ENCODE results near the gene LPP. TPM values are rescaled to one million over a fixed set of nuclear protein-coding genes. Genes with fewer than 3 reads are reported as not detected.

Gene LPP
- total and polyA plus RNA-seq, 2 of the 4 experiments (the other 2 are of a cell fraction): 16.0 to 130 TPM

- in situ Hi-C loops (cut with MboI; ENCODE audit: low sequenced_read_pairs): loop anchor here (25.0 kb wide), 1 partner anchor 1016 kb away; the partner anchor contains the start of gene BCL6
Observed at GRCh38 chr3:188752850-188753249, 598.9 kb downstream of the LPP start.

More at GRCh38 chr3:188752850-188753249, 598.9 kb downstream of the LPP start:
- ATAC-seq (ENCODE audit: low read depth) (no peak), DNase-seq (no peak)
- Histone ChIP-seq H2BK5ac (ENCODE audit: low read depth, low read length, poor library complexity, severe bottlenecking) (no peak overlapping the region), H3K56ac (ENCODE audit: extremely low read depth, insufficient read depth, low read length) (no peak overlapping the region), H3K4me1 (ENCODE audit: control insufficient read depth, insufficient read depth, low read length) (no peaks in the 10 kb centered on the region), H2BK15ac (ENCODE audit: low read depth, low read length) (no peak overlapping the region), H4K5ac (ENCODE audit: low read depth, low read length) (no peak overlapping the region), H3K36me3 (ENCODE audit: control insufficient read depth, insufficient read depth, low read length) (peaks cover 3% of the 10 kb centered on the region; the same call in 1 of the 2 replicates), H3K9me1 (ENCODE audit: insufficient read depth, low read length) (peaks cover 16% of the 10 kb centered on the region; the same call in 1 of the 2 replicates), H3K23ac (ENCODE audit: low read depth, low read length) (no peak overlapping the region), H3K79me1 (ENCODE audit: low read depth in 1 of 2, low read length in 2 of 2) (peaks cover 35 to 53% of the 10 kb centered on the region in 2 experiments), H3K27ac (ENCODE audit: insufficient read depth, low read length) (no peak overlapping the region), H2AFZ (replicated peaks; ENCODE audit: low read length, poor library complexity) (no peak overlapping the region), H4K20me1 (ENCODE audit: insufficient read depth, low read length) (peaks cover 21% of the 10 kb centered on the region; the same call in 1 of the 2 replicates), H3K4me3 (ENCODE audit: insufficient read depth, low read depth, low read length) (no peak overlapping the region), H3K27me3 (ENCODE audit: control insufficient read depth, insufficient read depth, low read length) (no peaks in the 10 kb centered on the region), H3K9ac (ENCODE audit: low read depth, low read length) (no peak overlapping the region), H3K9me3 (ENCODE audit: control insufficient read depth, insufficient read depth, low read length) (no peaks in the 10 kb centered on the region), H3K4me2 (ENCODE audit: low read depth, low read length) (no peak overlapping the region), H2BK120ac (ENCODE audit: low read depth, low read length) (no peak overlapping the region), H3K4ac (ENCODE audit: low read depth, low read length) (no peak overlapping the region), H2AK9ac (replicated peaks; ENCODE audit: low read depth, low read length, poor library complexity) (no peak overlapping the region), H2AK5ac (ENCODE audit: low read depth, low read length) (no peak overlapping the region), H3K18ac (ENCODE audit: low read depth, low read length) (no peak overlapping the region), H3K14ac (replicated peaks; ENCODE audit: low read depth, low read length) (no peak overlapping the region; the same call in 1 of the 2 replicates), H4K91ac (ENCODE audit: insufficient read depth, low read depth, low read length) (no peak overlapping the region), H2BK20ac (ENCODE audit: low read depth, low read length) (no peak overlapping the region), H4K8ac (ENCODE audit: low read depth in 2 of 2, low read length in 2 of 2) (no peak overlapping the region)
- dilution Hi-C loops (cut with HindIII; ENCODE audit: low sequenced_read_pairs, unreplicated experiment) (no loop called here), intact Hi-C loops (cut with micrococcal nuclease) (no loop called here)
- TF ChIP-seq MXI1 (IDR thresholded peaks at IDR 0.05; ENCODE audit: borderline replicate concordance, low read depth, low read length) (no peak), MAZ (IDR thresholded peaks at IDR 0.05; ENCODE audit: borderline replicate concordance, low read depth, low read length) (no peak), USF2 (IDR thresholded peaks at IDR 0.05; ENCODE audit: low read depth, low read length) (no peak)
- no CpG with 5 or more reads among the region's 1 CpG for WGBS, 2 experiments (ENCODE audit: extremely low coverage in 2 of 2, insufficient read length in 1 of 2)
- POLR2A ChIA-PET (ENCODE audit: unreplicated experiment): no interaction called here
- no TSS peak for BruUV-seq (replicated peaks)
- CTCF ChIA-PET: no interaction called here
